ENCODE results near the gene SIRT3. TPM values are rescaled to one million over a fixed set of nuclear protein-coding genes. Genes with fewer than 3 reads are reported as not detected.
"Not testable (repeated sequence)": the region's sequence is repeated elsewhere in the genome, so short reads cannot be mapped to it uniquely, and the experiment has no call there.

SIRT3 gene
- total RNA-seq, 1 experiment from 2014 or later: 13.9 TPM

DNA sequence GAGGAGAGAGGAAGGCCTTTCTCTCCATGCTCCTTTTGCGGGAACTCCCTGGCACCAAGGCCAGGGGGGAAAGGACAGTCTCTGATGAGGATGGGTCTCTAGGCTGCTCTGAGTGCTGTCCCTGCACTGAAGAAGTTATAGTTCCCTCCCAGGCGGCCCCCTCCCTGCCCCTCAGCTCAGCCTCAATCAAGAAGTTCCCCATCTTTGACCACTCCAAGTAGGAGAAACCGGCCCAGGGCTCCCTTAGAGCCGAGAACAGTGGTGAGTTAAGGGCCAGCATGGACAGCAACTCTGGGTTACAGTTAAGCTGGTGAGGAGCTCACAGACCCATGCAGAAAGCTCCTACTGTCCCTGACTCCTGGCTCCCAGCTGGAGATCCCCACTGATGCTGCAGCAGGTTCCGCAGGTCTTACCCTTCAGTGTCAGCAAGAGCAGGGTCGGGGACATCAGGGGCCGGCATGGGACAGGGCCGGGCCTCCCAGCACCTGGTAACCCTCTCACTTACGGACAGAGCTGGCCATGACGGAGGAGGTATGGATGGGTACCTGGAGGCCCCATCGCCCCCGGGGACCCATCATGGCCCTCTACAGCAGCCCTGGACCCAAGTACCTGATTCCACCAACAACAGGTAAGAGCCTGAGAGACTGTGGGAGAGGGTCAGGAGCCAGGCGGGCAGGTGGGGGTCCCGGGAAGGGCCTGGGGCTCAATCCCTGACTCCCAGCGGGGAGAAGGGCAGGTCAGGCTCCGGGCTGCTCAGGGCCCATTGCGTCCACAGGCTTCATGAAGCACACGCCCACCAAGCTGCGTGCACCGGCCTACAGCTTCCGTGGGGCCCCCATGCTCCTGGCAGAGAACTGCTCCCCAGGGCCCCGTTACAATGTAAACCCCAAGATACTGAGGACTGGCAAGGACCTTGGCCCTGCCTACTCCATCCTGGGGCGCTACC, 39.1 kb downstream of the SIRT3 start:
- H3K4me1 ChIP-seq (ENCODE audit: insufficient read depth, low read length): no peaks in the 10 kb centered on the region
- no peak overlapping the region for H2BK20ac ChIP-seq (ENCODE audit: low read depth, low read length, poor library complexity, severe bottlenecking)
- H2BK5ac ChIP-seq (ENCODE audit: insufficient read length, low read length): no peak overlapping the region
- H3K18ac ChIP-seq (ENCODE audit: insufficient read length, low read depth, low read length): no peak overlapping the region
- no peak overlapping the region for H4K8ac ChIP-seq (replicated peaks; ENCODE audit: insufficient read length, low read depth, low read length)
- H3K4me2 ChIP-seq (ENCODE audit: insufficient read depth, insufficient read length, low read length): no peak overlapping the region
- no peaks in the 10 kb centered on the region for H4K20me1 ChIP-seq (ENCODE audit: control insufficient read depth, insufficient read depth, insufficient read length)
- peaks cover 3% of the 10 kb centered on the region for H3K27me3 Mint-ChIP-seq (ENCODE audit: low read depth)
- no peak overlapping the region for H3K56ac ChIP-seq (ENCODE audit: insufficient read length, low read depth, low read length)
- H3K79me1 ChIP-seq (ENCODE audit: insufficient read depth, low read depth, low read length, poor library complexity, severe bottlenecking): no peaks in the 10 kb centered on the region
- H3K23ac ChIP-seq (ENCODE audit: insufficient read length, low read depth, low read length): no peak overlapping the region
- no peak overlapping the region for H2AK5ac ChIP-seq (ENCODE audit: insufficient read length, low read length)
- H3K23me2 ChIP-seq (ENCODE audit: insufficient read length, low read depth, low read length, poor library complexity, severe bottlenecking): no peaks in the 10 kb centered on the region
- no peaks in the 10 kb centered on the region for H3K79me2 ChIP-seq (ENCODE audit: insufficient read depth, low read length)
- H3K4me3 Mint-ChIP-seq: no peak overlapping the region
- peaks cover 0 to 8% of the 10 kb centered on the region in 2 experiments; a peak in 4 of 5 replicates for H3K9me3 Mint-ChIP-seq
- TF ChIP-seq CTCF (conservative IDR thresholded peaks at IDR 0.05): no peak
- no peak overlapping the region for H2BK120ac ChIP-seq (ENCODE audit: low read depth, low read length, poor library complexity, severe bottlenecking)
- H2BK15ac ChIP-seq (ENCODE audit: low read depth, low read length): no peak overlapping the region
- no peaks in the 10 kb centered on the region for H3K9me3 ChIP-seq (ENCODE audit: control insufficient read depth, low read depth, low read length)
- no peak for DNase-seq
- no peak overlapping the region for H3K4ac ChIP-seq (ENCODE audit: low read depth, low read length)
- no peak overlapping the region for H3K27ac ChIP-seq (ENCODE audit: insufficient read length, low read depth, low read length)
- H3K4me1 Mint-ChIP-seq: no peaks in the 10 kb centered on the region
- no peak overlapping the region for H4K91ac ChIP-seq (ENCODE audit: insufficient read length, low read depth, low read length)
- H3K14ac ChIP-seq (ENCODE audit: insufficient read depth, low read length): no peak overlapping the region
- no peak overlapping the region for H2AFZ ChIP-seq (ENCODE audit: low read length)
- H3T11ph ChIP-seq (ENCODE audit: low read length): no peak overlapping the region
- H3K36me3 Mint-ChIP-seq (ENCODE audit: insufficient read depth in 1 of 3, low read depth in 3 of 3): peaks cover 0 to 4% (median 0%) of the 10 kb centered on the region in 3 experiments; a peak in 3 of 7 replicates
- no peaks in the 10 kb centered on the region for H3K27me3 ChIP-seq (ENCODE audit: insufficient read depth, low read length)
- no peak overlapping the region for H3K27ac Mint-ChIP-seq
- H4K5ac ChIP-seq (ENCODE audit: insufficient read length, low read depth, low read length): no peak overlapping the region
- no peak overlapping the region for H2BK12ac ChIP-seq (ENCODE audit: insufficient read length, low read depth, low read length)
- WGBS (ENCODE audit: extremely low coverage, insufficient read length, low lambda C conversion rate): no CpG with 5 or more reads among the region's 23 CpGs
- H3K9ac ChIP-seq (ENCODE audit: extremely low read depth, insufficient read length, low read length): no peak overlapping the region

- H3K9me3 ChIP-seq (ENCODE audit: control insufficient read depth, low read depth, low read length); H3K27me3 Mint-ChIP-seq (ENCODE audit: low read depth); H3K79me2 ChIP-seq (ENCODE audit: insufficient read depth, low read length); H3K23ac ChIP-seq (ENCODE audit: insufficient read length, low read depth, low read length); H3K23me2 ChIP-seq (ENCODE audit: insufficient read length, low read depth, low read length, poor library complexity, severe bottlenecking); H3K14ac ChIP-seq (ENCODE audit: insufficient read depth, low read length); H3K27ac Mint-ChIP-seq; H3K18ac ChIP-seq (ENCODE audit: insufficient read length, low read depth, low read length); DNase-seq; H2AK5ac ChIP-seq (ENCODE audit: insufficient read length, low read length); H3K4me3 Mint-ChIP-seq; H3K4me1 Mint-ChIP-seq; H3T11ph ChIP-seq (ENCODE audit: low read length); H2BK15ac ChIP-seq (ENCODE audit: low read depth, low read length); H4K20me1 ChIP-seq (ENCODE audit: control insufficient read depth, insufficient read depth, insufficient read length); H3K79me1 ChIP-seq (ENCODE audit: insufficient read depth, low read depth, low read length, poor library complexity, severe bottlenecking); H3K36me3 Mint-ChIP-seq (ENCODE audit: insufficient read depth in 1 of 3, low read depth in 3 of 3); H2AFZ ChIP-seq (ENCODE audit: low read length); H4K8ac ChIP-seq (replicated peaks; ENCODE audit: insufficient read length, low read depth, low read length); H2BK20ac ChIP-seq (ENCODE audit: low read depth, low read length, poor library complexity, severe bottlenecking); H2BK12ac ChIP-seq (ENCODE audit: insufficient read length, low read depth, low read length); H2BK5ac ChIP-seq (ENCODE audit: insufficient read length, low read length); H3K27ac ChIP-seq (ENCODE audit: insufficient read length, low read depth, low read length); H3K56ac ChIP-seq (ENCODE audit: insufficient read length, low read depth, low read length); H3K9ac ChIP-seq (ENCODE audit: extremely low read depth, insufficient read length, low read length); H4K5ac ChIP-seq (ENCODE audit: insufficient read length, low read depth, low read length); H2BK120ac ChIP-seq (ENCODE audit: low read depth, low read length, poor library complexity, severe bottlenecking); H4K91ac ChIP-seq (ENCODE audit: insufficient read length, low read depth, low read length); H3K4me1 ChIP-seq (ENCODE audit: insufficient read depth, low read length); H3K27me3 ChIP-seq (ENCODE audit: insufficient read depth, low read length); H3K4ac ChIP-seq (ENCODE audit: low read depth, low read length); H3K4me2 ChIP-seq (ENCODE audit: insufficient read depth, insufficient read length, low read length): not testable (repeated sequence)
- H3K9me3 Mint-ChIP-seq: peaks cover 9 to 22% of the 10 kb centered on the region in 2 experiments
- no CpG with 5 or more reads among the region's 5 CpGs for WGBS (ENCODE audit: extremely low coverage, insufficient read length, low lambda C conversion rate)
These were observed 42.7 kb downstream of the SIRT3 start for GRCh38 chr11:193481-193880.

All from H9 (cell line).